ENCODE measurements around the gene ABRACL. TPM values are rescaled to one million over a fixed set of nuclear protein-coding genes. Genes with fewer than 3 reads are reported as not detected.

The ABRACL gene
- total RNA-seq, 4 donors from 2014 or later = 3.2 to 31.6 (median 14.3) TPM

GRCh38 chr6:138987643-138988468 lies 40.7 kb upstream of the ABRACL start, which contains the start of gene REPS1:
REPS1 (minus strand) TSS chr6:138988253; CDS start chr6:138987682, 571 bp downstream.
- no peak for TF ChIP-seq CTCF (IDR thresholded peaks at IDR 0.05; ENCODE audit: low read depth)

- TF ChIP-seq CTCF (IDR thresholded peaks at IDR 0.05; ENCODE audit: low read depth) = no peak
Observed at GRCh38 chr6:138988469-138988834, 40.1 kb upstream of the ABRACL start.

- no peak for TF ChIP-seq CTCF (IDR thresholded peaks at IDR 0.05; ENCODE audit: low read depth)
Observed at GRCh38 chr6:138989098-138989983, 39.2 kb upstream of the ABRACL start.

GRCh38 chr6:138991206-138991605 lies 37.3 kb upstream of the ABRACL start:
- TF ChIP-seq CTCF (IDR thresholded peaks at IDR 0.05; ENCODE audit: low read depth) = no peak

- TF ChIP-seq CTCF (IDR thresholded peaks at IDR 0.05; ENCODE audit: low read depth) = no peak
Observed at GRCh38 chr6:138996524-138996923, 32.0 kb upstream of the ABRACL start.

- no peak for TF ChIP-seq CTCF (IDR thresholded peaks at IDR 0.05; ENCODE audit: low read depth)
Observed at GRCh38 chr6:138997136-138997535, 31.4 kb upstream of the ABRACL start.
